Liver (tissue), 9 donors: Measurements from ENCODE around the gene PKHD1. TPM values are rescaled to one million over a fixed set of nuclear protein-coding genes. Genes with fewer than 3 reads are reported as not detected.

Experiments
- DNase-seq: peaks from one replicate; pipeline ENCODE4 v3.0.0-alpha.2; 2017; ENCODE audit warnings: low spot score
- H3K27ac ChIP-seq, 2 donors: one replicate each; pipeline ENCODE4 v1.7.0; 2013; ENCODE audit warnings: inconsistent platforms in 2 of 2, low read length in 2 of 2, control low read depth in 1 of 2, low read depth in 1 of 2, mild to moderate bottlenecking in 1 of 2
- H3K27me3 ChIP-seq, 4 donors: one replicate each; pipeline versions ENCODE4 v1.6.1 to v1.7.0; 2013; ENCODE audit warnings: low read length in 3 of 4, inconsistent platforms in 1 of 4, mild to moderate bottlenecking in 1 of 4, moderate library complexity in 1 of 4; ENCODE audit not compliant: control insufficient read depth in 4 of 4, insufficient read depth in 4 of 4
- H3K36me3 ChIP-seq, 4 donors: one replicate each; pipeline versions ENCODE4 v1.6.1 to v1.7.0; 2013; ENCODE audit warnings: low read length in 3 of 4, mild to moderate bottlenecking in 3 of 4, low read depth in 1 of 4, moderate library complexity in 1 of 4; ENCODE audit not compliant: control insufficient read depth in 4 of 4, insufficient read depth in 3 of 4
- H3K4me1 ChIP-seq, 4 donors: one replicate each; pipeline versions ENCODE4 v1.6.1 to v1.7.0; 2013; ENCODE audit warnings: low read length in 3 of 4, mild to moderate bottlenecking in 3 of 4, moderate library complexity in 1 of 4; ENCODE audit not compliant: control insufficient read depth in 4 of 4, insufficient read depth in 4 of 4
- H3K4me3 ChIP-seq, 3 donors: one replicate each; pipeline versions ENCODE4 v1.6.1 to v1.7.0; 2013; ENCODE audit warnings: low read length in 3 of 3, control low read depth in 1 of 3, low read depth in 1 of 3, mild to moderate bottlenecking in 1 of 3
- H3K9ac ChIP-seq, 2 donors: one replicate each; pipeline ENCODE4 v1.7.0; 2013; ENCODE audit warnings: low read length in 2 of 2, mild to moderate bottlenecking in 2 of 2, moderate library complexity in 2 of 2, control low read depth in 1 of 2, low read depth in 1 of 2
- H3K9me3 ChIP-seq, 4 donors: one replicate each; pipeline versions ENCODE4 v1.6.1 to v1.7.0; 2013; ENCODE audit warnings: low read length in 3 of 4; ENCODE audit not compliant: control insufficient read depth in 4 of 4
- EGR1 ChIP-seq, 2 donors: IDR thresholded peaks; 2 replicates each; pipeline ENCODE4 v1.6.1; 2016 to 2018; ENCODE audit warnings: antibody characterized with exemption in 2 of 2, low read depth in 2 of 2
- FOXA1 ChIP-seq: IDR thresholded peaks from 2 replicates; pipeline ENCODE4 v1.6.1; 2016; ENCODE audit warnings: antibody characterized with exemption
- FOXA2 ChIP-seq: IDR thresholded peaks from 2 replicates; pipeline ENCODE4 v1.6.1; 2016; ENCODE audit warnings: antibody characterized with exemption
- GABPA ChIP-seq, 2 donors: IDR thresholded peaks in 1 of 2; conservative IDR thresholded peaks in 1 of 2; 2 replicates each; pipeline ENCODE4 v1.6.1; 2016; ENCODE audit warnings: antibody characterized with exemption in 2 of 2, mild to moderate bottlenecking in 1 of 2, moderate library complexity in 1 of 2
- HNF4A ChIP-seq, 2 donors: conservative IDR thresholded peaks; 2 replicates each; pipeline ENCODE4 v1.6.1; 2016; ENCODE audit warnings: antibody characterized with exemption in 2 of 2, mild to moderate bottlenecking in 2 of 2
- HNF4G ChIP-seq: IDR thresholded peaks from 2 replicates; pipeline ENCODE4 v1.6.1; 2016; ENCODE audit warnings: antibody characterized with exemption
- JUND ChIP-seq, 2 donors: IDR thresholded peaks; 2 replicates each; pipeline ENCODE4 v1.6.1; 2016; ENCODE audit warnings: antibody characterized with exemption in 2 of 2
- NR2F2 ChIP-seq: IDR thresholded peaks from 2 replicates; pipeline ENCODE4 v1.6.1; 2016; ENCODE audit warnings: antibody characterized with exemption
- RAD21 ChIP-seq, 2 donors: IDR thresholded peaks; 2 replicates each; pipeline ENCODE4 v1.6.1; 2016; ENCODE audit warnings: antibody characterized with exemption in 2 of 2, mild to moderate bottlenecking in 2 of 2
- REST ChIP-seq: IDR thresholded peaks from 2 replicates; pipeline ENCODE4 v1.6.1; 2016; ENCODE audit warnings: antibody characterized with exemption, mild to moderate bottlenecking
- RXRA ChIP-seq, 2 donors: IDR thresholded peaks; 2 replicates each; pipeline ENCODE4 v1.6.1; 2017 to 2018; ENCODE audit warnings: antibody characterized with exemption in 2 of 2, mild to moderate bottlenecking in 1 of 2
- SP1 ChIP-seq: IDR thresholded peaks from 2 replicates; pipeline ENCODE4 v1.6.1; 2018; ENCODE audit warnings: antibody characterized with exemption, mild to moderate bottlenecking
- TAF1 ChIP-seq: conservative IDR thresholded peaks from 2 replicates; pipeline ENCODE4 v1.6.1; 2016; ENCODE audit warnings: antibody characterized with exemption, mild to moderate bottlenecking
- YY1 ChIP-seq: IDR thresholded peaks from 2 replicates; pipeline ENCODE4 v1.6.1; 2016; ENCODE audit warnings: antibody characterized with exemption, mild to moderate bottlenecking
- ZBTB33 ChIP-seq: IDR thresholded peaks from 2 replicates; pipeline ENCODE4 v1.6.1; 2016; ENCODE audit warnings: antibody characterized with exemption
- WGBS: extraction: QIAGEN DNeasy Blood & Tissue Kit; methylation state at CpG from one replicate; pipeline ENCODE4 v1.1.7; 2013; 5-methylcytosine and 5-hydroxymethylcytosine counted together
- polyA plus RNA-seq, 2 donors: library from polyadenylated mRNA; stranded (reverse) in 1 of 2; unstranded in 1 of 2; fragments of 200-250 nt in 1 of 2; fragments of >200 nt in 1 of 2; fragmentation: Nextera tagmentation in 1 of 2; extraction: Ambion mirVana in 1 of 2; gene quantifications; one replicate each; pipeline versions ENCODE4 v1.2.1 to v1.2.3, GENCODE V29; 2013 to 2015
- total RNA-seq, 2 donors: library from RNA; depleted of rRNA; stranded (reverse); fragments of >200 nt; gene quantifications; one replicate each; pipeline ENCODE4 v1.2.3, GENCODE V29; 2014
- TF ChIP-seq, protein P1 (sequence below): fragments of 150-350 bp; IDR thresholded peaks from 2 replicates; pipeline ENCODE4 v1.5.1; 2017; ENCODE audit warnings: improper control_type of control experiment, low read depth, low read length; ENCODE audit not compliant: missing input control
- TF ChIP-seq, protein P2 (sequence below): IDR thresholded peaks from 2 replicates; pipeline ENCODE4 v1.6.1; 2016; ENCODE audit warnings: antibody characterized with exemption
- TF ChIP-seq, protein P3 (sequence below): IDR thresholded peaks from 2 replicates; pipeline ENCODE4 v1.6.1; 2016; ENCODE audit warnings: antibody characterized with exemption
- donor health status: healthy.
- donor health status: healthy.
- donor health status: healthy.
- donor health status: healthy.
- donor health status: healthy.

The PKHD1 gene
- total and polyA plus RNA-seq, 4 donors: 0.45 to 10.6 (median 3.2) TPM

DNA sequence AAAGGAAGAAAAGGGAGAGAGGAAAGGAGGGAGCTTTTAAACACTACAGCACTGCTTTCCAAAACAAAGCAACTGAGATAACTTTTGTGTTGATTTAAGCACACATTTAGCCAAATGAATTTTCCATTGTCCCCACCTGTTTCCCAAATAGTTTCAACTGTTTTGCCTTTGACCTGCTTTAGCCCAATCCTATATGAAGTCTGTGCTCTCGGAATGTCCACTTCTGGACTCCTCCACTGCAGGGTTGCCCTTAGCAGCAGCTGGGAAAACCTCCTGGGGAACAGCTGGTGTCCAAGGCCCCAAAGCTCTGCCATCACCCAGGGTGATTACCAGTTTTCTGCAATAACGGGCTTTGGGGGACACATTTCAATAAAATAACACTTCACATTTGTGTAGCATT is 44.9 kb upstream of the PKHD1 start:
- no peak for DNase-seq
- H3K27ac ChIP-seq: no peak overlapping the region
- no peaks in the 10 kb centered on the region for H3K27me3 ChIP-seq
- TF ChIP-seq JUND (IDR thresholded peaks at IDR 0.05): no peak
- TF ChIP-seq SP1: no peak
- no peak for TF ChIP-seq RAD21 (IDR thresholded peaks at IDR 0.05)
- TF ChIP-seq HNF4G: no peak
- no peak for TF ChIP-seq ZBTB33
- no peak for TF ChIP-seq FOXA2
- no peak for TF ChIP-seq YY1
- TF ChIP-seq TAF1: no peak
- TF ChIP-seq, protein P1, sequence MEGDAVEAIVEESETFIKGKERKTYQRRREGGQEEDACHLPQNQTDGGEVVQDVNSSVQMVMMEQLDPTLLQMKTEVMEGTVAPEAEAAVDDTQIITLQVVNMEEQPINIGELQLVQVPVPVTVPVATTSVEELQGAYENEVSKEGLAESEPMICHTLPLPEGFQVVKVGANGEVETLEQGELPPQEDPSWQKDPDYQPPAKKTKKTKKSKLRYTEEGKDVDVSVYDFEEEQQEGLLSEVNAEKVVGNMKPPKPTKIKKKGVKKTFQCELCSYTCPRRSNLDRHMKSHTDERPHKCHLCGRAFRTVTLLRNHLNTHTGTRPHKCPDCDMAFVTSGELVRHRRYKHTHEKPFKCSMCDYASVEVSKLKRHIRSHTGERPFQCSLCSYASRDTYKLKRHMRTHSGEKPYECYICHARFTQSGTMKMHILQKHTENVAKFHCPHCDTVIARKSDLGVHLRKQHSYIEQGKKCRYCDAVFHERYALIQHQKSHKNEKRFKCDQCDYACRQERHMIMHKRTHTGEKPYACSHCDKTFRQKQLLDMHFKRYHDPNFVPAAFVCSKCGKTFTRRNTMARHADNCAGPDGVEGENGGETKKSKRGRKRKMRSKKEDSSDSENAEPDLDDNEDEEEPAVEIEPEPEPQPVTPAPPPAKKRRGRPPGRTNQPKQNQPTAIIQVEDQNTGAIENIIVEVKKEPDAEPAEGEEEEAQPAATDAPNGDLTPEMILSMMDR: no peak
- TF ChIP-seq GABPA (IDR thresholded peaks at IDR 0.05 in 1 of 2, conservative IDR thresholded peaks at IDR 0.05 in 1 of 2): no peak
- TF ChIP-seq, protein P2, sequence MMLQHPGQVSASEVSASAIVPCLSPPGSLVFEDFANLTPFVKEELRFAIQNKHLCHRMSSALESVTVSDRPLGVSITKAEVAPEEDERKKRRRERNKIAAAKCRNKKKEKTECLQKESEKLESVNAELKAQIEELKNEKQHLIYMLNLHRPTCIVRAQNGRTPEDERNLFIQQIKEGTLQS: no peak
- no peak for TF ChIP-seq NR2F2
- no peak for TF ChIP-seq EGR1 (IDR thresholded peaks at IDR 0.05; ENCODE audit: low read depth in 2 of 2)
- no peak for TF ChIP-seq FOXA1
- TF ChIP-seq RXRA (IDR thresholded peaks at IDR 0.05): no peak
- TF ChIP-seq REST: no peak
- no peak for TF ChIP-seq HNF4A (conservative IDR thresholded peaks at IDR 0.05)
- H3K36me3 ChIP-seq: no peaks in the 10 kb centered on the region
- no peak overlapping the region for H3K9ac ChIP-seq
- 85% methylated on average over 2 of the region's 2 CpGs for WGBS
- peaks cover 0 to 3% (median 0%) of the 10 kb centered on the region in 4 donors for H3K9me3 ChIP-seq
- no peak overlapping the region for H3K4me3 ChIP-seq
- peaks cover 0 to 1% (median 0%) of the 10 kb centered on the region in 4 donors for H3K4me1 ChIP-seq

DNA sequence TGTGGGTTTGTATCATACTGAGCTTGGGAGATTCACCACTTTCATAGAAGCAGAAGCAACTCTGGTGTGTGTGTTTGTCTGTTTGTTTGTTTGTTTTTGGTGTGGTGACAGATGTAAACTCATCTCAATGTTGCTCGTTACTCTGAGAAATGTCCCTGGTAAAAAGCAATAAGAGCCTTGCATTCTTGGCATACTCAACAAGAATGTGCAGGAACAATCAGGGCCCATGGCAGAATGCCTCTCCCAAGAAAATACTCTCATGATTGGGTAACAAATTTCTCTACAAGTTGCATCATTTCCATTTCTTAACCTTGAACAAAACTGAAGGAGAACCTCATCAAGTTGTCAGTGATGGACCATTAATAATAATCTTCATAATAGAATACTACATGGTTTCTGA is 43.0 kb upstream of the PKHD1 start:
- WGBS: 78% methylated on average over 1 of the region's 1 CpG
- peaks cover 2 to 15% (median 8%) of the 10 kb centered on the region in 4 donors for H3K4me1 ChIP-seq
- TF ChIP-seq, protein P3, sequence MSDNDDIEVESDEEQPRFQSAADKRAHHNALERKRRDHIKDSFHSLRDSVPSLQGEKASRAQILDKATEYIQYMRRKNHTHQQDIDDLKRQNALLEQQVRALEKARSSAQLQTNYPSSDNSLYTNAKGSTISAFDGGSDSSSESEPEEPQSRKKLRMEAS: no peak
- TF ChIP-seq JUND (IDR thresholded peaks at IDR 0.05): no peak
- TF ChIP-seq, protein P2: no peak
- TF ChIP-seq EGR1 (IDR thresholded peaks at IDR 0.05; ENCODE audit: low read depth in 2 of 2): no peak
- TF ChIP-seq FOXA1: no peak
- no peak for TF ChIP-seq NR2F2
- TF ChIP-seq SP1: no peak
- no peak for TF ChIP-seq RAD21 (IDR thresholded peaks at IDR 0.05)
- H3K27me3 ChIP-seq: no peaks in the 10 kb centered on the region
- H3K9me3 ChIP-seq: peaks cover 0 to 3% (median 0%) of the 10 kb centered on the region in 4 donors
- no peak overlapping the region for H3K9ac ChIP-seq
- H3K36me3 ChIP-seq: no peaks in the 10 kb centered on the region
- H3K27ac ChIP-seq: no peak overlapping the region
- no peak overlapping the region for H3K4me3 ChIP-seq
- no peak for DNase-seq
